SU-DHL-6 (cell line): ENCODE results near the gene ZNF675.
"Not testable (repeated sequence)": the region's sequence is repeated elsewhere in the genome, so short reads cannot be mapped to it uniquely, and the experiment has no call there.

Experiments
- EZH2phosphoT487 ChIP-seq: fragments of 200-600 bp; sonication (generic), shearing (Covaris generic); conservative IDR thresholded peaks from 2 replicates; pipeline ENCODE4 v1.6.1; 2018; ENCODE audit warnings: mild to moderate bottlenecking, antibody characterized with exemption, low read length, moderate library complexity, mixed read lengths
- TF ChIP-seq, protein P1 (sequence below): fragments of 200-600 bp; sonication (generic); IDR thresholded peaks from one replicate; pipeline ENCODE4 v1.5.1; 2017; ENCODE audit warnings: antibody characterized with exemption, mild to moderate bottlenecking, low read length, moderate library complexity; ENCODE audit not compliant: insufficient read depth, poor library complexity, severe bottlenecking

DNA sequence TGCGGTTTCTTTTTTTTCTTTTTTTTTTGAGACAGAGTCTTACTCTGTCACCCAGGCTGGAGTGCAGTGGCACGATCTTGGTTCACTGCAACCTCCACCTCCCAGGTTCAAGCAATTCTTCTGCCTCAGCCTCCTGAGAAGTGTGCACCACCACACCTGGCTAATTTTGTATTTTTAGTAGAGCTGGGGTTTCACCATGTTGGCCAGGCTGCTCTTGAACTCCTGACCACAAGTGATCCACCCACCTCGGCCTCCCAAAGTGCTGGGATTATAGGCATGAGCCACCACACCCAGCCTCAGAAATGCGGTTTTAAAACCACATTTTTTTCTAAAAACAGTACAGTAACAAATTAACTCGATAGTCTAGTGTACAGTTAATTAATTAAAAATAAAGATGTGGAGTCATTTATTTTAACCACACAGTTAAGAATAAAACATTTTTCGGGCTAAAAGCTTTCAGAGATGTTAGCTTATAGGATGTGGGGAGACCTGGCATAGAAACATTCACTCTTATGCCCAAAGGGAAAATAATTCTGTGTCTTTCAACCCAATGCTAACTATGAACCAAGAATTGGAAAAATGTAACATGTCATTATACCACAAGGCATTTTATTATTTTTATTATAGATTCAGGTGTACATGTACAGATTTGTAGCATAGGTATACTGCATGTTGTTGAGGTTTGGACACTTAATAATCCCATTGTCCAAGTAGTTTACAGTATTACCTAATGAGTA is 43.9 kb upstream of the ZNF675 start:
- TF ChIP-seq, protein P1, sequence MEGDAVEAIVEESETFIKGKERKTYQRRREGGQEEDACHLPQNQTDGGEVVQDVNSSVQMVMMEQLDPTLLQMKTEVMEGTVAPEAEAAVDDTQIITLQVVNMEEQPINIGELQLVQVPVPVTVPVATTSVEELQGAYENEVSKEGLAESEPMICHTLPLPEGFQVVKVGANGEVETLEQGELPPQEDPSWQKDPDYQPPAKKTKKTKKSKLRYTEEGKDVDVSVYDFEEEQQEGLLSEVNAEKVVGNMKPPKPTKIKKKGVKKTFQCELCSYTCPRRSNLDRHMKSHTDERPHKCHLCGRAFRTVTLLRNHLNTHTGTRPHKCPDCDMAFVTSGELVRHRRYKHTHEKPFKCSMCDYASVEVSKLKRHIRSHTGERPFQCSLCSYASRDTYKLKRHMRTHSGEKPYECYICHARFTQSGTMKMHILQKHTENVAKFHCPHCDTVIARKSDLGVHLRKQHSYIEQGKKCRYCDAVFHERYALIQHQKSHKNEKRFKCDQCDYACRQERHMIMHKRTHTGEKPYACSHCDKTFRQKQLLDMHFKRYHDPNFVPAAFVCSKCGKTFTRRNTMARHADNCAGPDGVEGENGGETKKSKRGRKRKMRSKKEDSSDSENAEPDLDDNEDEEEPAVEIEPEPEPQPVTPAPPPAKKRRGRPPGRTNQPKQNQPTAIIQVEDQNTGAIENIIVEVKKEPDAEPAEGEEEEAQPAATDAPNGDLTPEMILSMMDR, result not testable (repeated sequence)
- TF ChIP-seq EZH2phosphoT487, result not testable (repeated sequence)
